GM21381 (cell line): ENCODE data around the gene TSSK3.
"Not testable (repeated sequence)": the region's sequence is repeated elsewhere in the genome, so short reads cannot be mapped to it uniquely, and the experiment has no call there.

Experiments used
- ATAC-seq: cut with Tn5 transposase; IDR thresholded peaks from one replicate; pipeline ENCODE4 v1.9.1; 2021; ENCODE audit warnings: mild to moderate bottlenecking, moderate library complexity; ENCODE audit not compliant: unreplicated experiment

Gene TSSK3

GRCh38 chr1:32394890-32395432 lies 32.6 kb downstream of the TSSK3 start:
- ATAC-seq, result peak; percentile 2

- not testable (repeated sequence) for ATAC-seq
Measured at GRCh38 chr1:32396524-32396923, 34.2 kb downstream of the TSSK3 start.

GRCh38 chr1:32398401-32398800 lies 36.1 kb downstream of the TSSK3 start:
- ATAC-seq, result no peak

- ATAC-seq, result no peak
Measured at GRCh38 chr1:32399843-32400242, 37.5 kb downstream of the TSSK3 start.

GRCh38 chr1:32400876-32401631 lies 38.7 kb downstream of the TSSK3 start:
- ATAC-seq, result no peak

- no peak for ATAC-seq
Measured at GRCh38 chr1:32404946-32405345, 42.6 kb downstream of the TSSK3 start.

- ATAC-seq, result no peak
Measured at GRCh38 chr1:32405672-32406467, 43.5 kb downstream of the TSSK3 start.

- ATAC-seq, result no peak
Measured at GRCh38 chr1:32406629-32407111, 44.3 kb downstream of the TSSK3 start.

- ATAC-seq, result no peak
Measured at GRCh38 chr1:32411261-32411660, 48.9 kb downstream of the TSSK3 start.

- ATAC-seq, result no peak
Measured at GRCh38 chr1:32413507-32414185, 51.3 kb downstream of the TSSK3 start.
